Measurements from ENCODE around the gene RAB27A.

Gene RAB27A

GRCh38 chr15:55234104-55234799 lies 55.4 kb downstream of the RAB27A start:
- H3K36me3 ChIP-seq (ENCODE audit: insufficient read depth, low read depth, low read length), result no peaks in the 10 kb centered on the region
- H3K27me3 ChIP-seq (ENCODE audit: insufficient read depth, low read length), result no peaks in the 10 kb centered on the region
- no peak overlapping the region for H3K9ac ChIP-seq (ENCODE audit: low read depth, low read length)
- H3K4me1 ChIP-seq (ENCODE audit: insufficient read depth, low read length), result no peaks in the 10 kb centered on the region
- no peak overlapping the region for H3K4me3 ChIP-seq (ENCODE audit: low read length)
- no peaks in the 10 kb centered on the region for H3K9me3 ChIP-seq (ENCODE audit: insufficient read depth, low read depth, low read length)
- H3K27ac ChIP-seq (ENCODE audit: low read length), result no peak overlapping the region

DNA sequence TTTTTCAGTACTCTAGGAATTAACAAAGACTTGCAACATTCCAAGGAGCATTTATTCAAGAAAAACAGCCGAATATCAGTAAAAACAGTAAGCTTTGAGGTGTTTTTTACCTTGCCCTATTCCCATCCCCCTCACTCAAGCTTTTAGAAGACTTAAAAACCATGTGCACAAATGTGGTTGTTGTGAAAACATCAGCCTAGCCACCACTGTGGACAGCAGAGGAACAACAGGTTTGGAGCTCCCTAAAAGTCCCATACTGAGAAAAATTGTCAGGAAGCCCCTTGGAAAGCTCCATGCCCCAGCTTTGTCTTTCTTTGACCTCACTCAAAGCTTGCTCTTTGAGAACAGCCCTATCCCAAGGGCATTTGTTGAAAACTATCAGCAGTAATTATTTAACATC lies 58.2 kb downstream of the RAB27A start:
- Histone ChIP-seq H3K9ac (ENCODE audit: low read depth, low read length) (no peak overlapping the region), H3K4me1 (ENCODE audit: insufficient read depth, low read length) (no peaks in the 10 kb centered on the region), H3K9me3 (ENCODE audit: insufficient read depth, low read depth, low read length) (no peaks in the 10 kb centered on the region), H3K27me3 (ENCODE audit: insufficient read depth, low read length) (no peaks in the 10 kb centered on the region), H3K27ac (ENCODE audit: low read length) (no peak overlapping the region), H3K4me3 (ENCODE audit: low read length) (no peak overlapping the region), H3K36me3 (ENCODE audit: insufficient read depth, low read depth, low read length) (no peaks in the 10 kb centered on the region)

DNA sequence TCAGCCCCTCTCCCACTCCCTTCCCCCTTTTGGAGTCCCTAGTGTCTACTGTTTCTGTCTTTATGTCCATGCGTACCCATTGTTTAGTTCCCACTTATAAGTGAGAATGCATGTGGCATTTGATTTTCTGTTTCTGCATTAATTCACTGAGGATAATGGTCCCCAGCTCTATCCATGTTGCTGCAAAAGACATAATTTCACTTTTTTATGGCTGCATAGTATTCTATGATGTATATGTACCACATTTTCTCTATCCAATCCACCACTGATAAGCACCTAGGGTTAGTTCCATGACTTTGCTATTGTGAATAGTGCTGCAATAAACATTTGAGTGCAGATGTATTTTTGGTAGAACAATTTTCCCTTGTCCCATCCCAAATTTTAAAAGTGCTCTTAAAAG lies 58.7 kb downstream of the RAB27A start:
- no peak overlapping the region for H3K27ac ChIP-seq (ENCODE audit: low read length)

DNA sequence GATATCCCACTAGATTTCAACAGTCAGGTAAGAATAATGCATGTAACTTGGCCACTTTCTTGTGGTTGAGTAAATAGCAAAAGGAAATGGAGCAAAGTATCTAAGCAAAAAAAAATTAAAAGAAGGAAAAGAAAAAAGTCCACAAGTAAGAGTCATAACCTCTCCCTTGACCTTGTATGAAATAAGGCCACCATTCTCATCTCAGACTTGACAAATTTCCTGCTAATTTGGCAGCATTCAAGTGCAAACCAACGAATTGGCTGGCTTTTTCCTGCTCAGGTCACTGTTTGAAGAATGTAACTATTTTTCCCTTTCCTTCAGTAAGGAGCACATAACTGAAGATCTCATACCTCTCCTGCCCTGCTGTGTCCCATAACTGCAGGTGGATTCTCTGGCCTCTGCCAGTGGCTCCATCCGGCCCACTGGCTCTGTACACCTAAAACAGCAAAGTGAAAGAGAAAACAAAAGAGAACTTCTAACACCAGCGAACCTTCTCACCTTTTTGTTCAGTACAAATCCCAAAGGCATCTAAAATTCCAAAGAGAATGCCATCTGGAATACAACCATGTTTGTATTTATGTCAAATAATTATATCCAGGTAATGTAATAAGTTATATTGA lies 59.5 kb downstream of the RAB27A start:
- no peak overlapping the region for H3K4me3 ChIP-seq (ENCODE audit: low read length)
- H3K4me1 ChIP-seq (ENCODE audit: insufficient read depth, low read length), result no peaks in the 10 kb centered on the region
- no peaks in the 10 kb centered on the region for H3K36me3 ChIP-seq (ENCODE audit: insufficient read depth, low read depth, low read length)
- H3K9ac ChIP-seq (ENCODE audit: low read depth, low read length), result no peak overlapping the region
- no peaks in the 10 kb centered on the region for H3K9me3 ChIP-seq (ENCODE audit: insufficient read depth, low read depth, low read length)
- no peak overlapping the region for H3K27ac ChIP-seq (ENCODE audit: low read length)
- no peaks in the 10 kb centered on the region for H3K27me3 ChIP-seq (ENCODE audit: insufficient read depth, low read length)

More for the DNA sequence above, 58.7 kb downstream of the RAB27A start:
- no peaks in the 10 kb centered on the region for H3K9me3 ChIP-seq (ENCODE audit: insufficient read depth, low read depth, low read length)
- no peak overlapping the region for H3K4me3 ChIP-seq (ENCODE audit: low read length)
- no peaks in the 10 kb centered on the region for H3K36me3 ChIP-seq (ENCODE audit: insufficient read depth, low read depth, low read length)
- no peak overlapping the region for H3K9ac ChIP-seq (ENCODE audit: low read depth, low read length)
- no peaks in the 10 kb centered on the region for H3K27me3 ChIP-seq (ENCODE audit: insufficient read depth, low read length)
- H3K4me1 ChIP-seq (ENCODE audit: insufficient read depth, low read length), result no peaks in the 10 kb centered on the region

DNA sequence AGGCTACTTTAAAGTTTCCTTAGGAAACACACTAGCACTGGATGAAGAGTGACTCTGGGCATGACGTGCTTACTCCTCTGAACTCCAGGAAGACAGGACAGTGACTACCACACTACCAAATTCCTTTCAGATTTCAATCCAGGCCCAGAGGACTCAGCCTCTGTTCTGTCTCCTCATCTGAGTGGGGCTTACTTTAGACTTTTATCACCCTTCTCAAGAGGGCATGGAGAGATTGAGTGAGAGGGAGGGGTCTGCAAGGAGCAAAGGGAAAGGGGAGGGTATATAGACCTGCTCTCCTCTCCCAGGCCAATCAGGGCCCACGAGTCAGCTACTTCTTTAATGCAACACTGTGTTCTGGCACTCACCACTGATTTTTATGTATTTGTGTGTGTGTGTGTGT lies 63.5 kb downstream of the RAB27A start:
- no peak overlapping the region for H3K4me3 ChIP-seq (ENCODE audit: low read length)
- no peaks in the 10 kb centered on the region for H3K9me3 ChIP-seq (ENCODE audit: insufficient read depth, low read depth, low read length)
- no peaks in the 10 kb centered on the region for H3K27me3 ChIP-seq (ENCODE audit: insufficient read depth, low read length)
- H3K27ac ChIP-seq (ENCODE audit: low read length), result no peak overlapping the region
- no peaks in the 10 kb centered on the region for H3K4me1 ChIP-seq (ENCODE audit: insufficient read depth, low read length)
- no peaks in the 10 kb centered on the region for H3K36me3 ChIP-seq (ENCODE audit: insufficient read depth, low read depth, low read length)
- no peak overlapping the region for H3K9ac ChIP-seq (ENCODE audit: low read depth, low read length)

GRCh38 chr15:55224892-55225291 lies 64.7 kb downstream of the RAB27A start:
- H3K9me3 ChIP-seq (ENCODE audit: insufficient read depth, low read depth, low read length), result no peaks in the 10 kb centered on the region
- no peak overlapping the region for H3K4me3 ChIP-seq (ENCODE audit: low read length)
- no peak overlapping the region for H3K27ac ChIP-seq (ENCODE audit: low read length)
- H3K4me1 ChIP-seq (ENCODE audit: insufficient read depth, low read length), result no peaks in the 10 kb centered on the region; the same call in 1 of the 2 replicates
- no peaks in the 10 kb centered on the region for H3K27me3 ChIP-seq (ENCODE audit: insufficient read depth, low read length)
- no peaks in the 10 kb centered on the region for H3K36me3 ChIP-seq (ENCODE audit: insufficient read depth, low read depth, low read length)
- no peak overlapping the region for H3K9ac ChIP-seq (ENCODE audit: low read depth, low read length)

DNA sequence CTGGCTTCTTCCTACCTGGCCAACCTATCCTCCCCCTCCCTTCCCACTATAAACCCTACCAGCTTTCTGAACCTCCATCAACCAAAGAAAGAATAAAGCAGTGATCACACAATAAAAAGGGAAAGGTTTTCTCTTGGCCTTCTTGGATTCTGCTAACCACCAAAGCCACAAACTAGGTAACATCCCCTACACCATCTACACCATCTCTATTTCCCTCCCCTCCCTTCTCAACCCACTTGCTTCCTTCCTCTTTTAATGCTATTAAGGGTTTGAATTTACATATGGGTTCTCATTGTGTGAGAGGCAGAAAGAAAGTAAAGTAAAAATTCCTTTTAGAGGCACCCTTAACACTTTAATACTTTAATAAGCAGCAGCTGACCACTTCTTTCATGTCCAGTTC lies 67.0 kb downstream of the RAB27A start:
- H3K4me1 ChIP-seq (ENCODE audit: insufficient read depth, low read length), result no peaks in the 10 kb centered on the region; the same call in 1 of the 2 replicates
- no peaks in the 10 kb centered on the region for H3K36me3 ChIP-seq (ENCODE audit: insufficient read depth, low read depth, low read length)
- H3K9me3 ChIP-seq (ENCODE audit: insufficient read depth, low read depth, low read length), result no peaks in the 10 kb centered on the region
- H3K9ac ChIP-seq (ENCODE audit: low read depth, low read length), result no peak overlapping the region
- H3K4me3 ChIP-seq (ENCODE audit: low read length), result no peak overlapping the region
- H3K27me3 ChIP-seq (ENCODE audit: insufficient read depth, low read length), result no peaks in the 10 kb centered on the region
- H3K27ac ChIP-seq (ENCODE audit: low read length), result no peak overlapping the region

- Histone ChIP-seq H3K9me3 (ENCODE audit: insufficient read depth, low read depth, low read length) (no peaks in the 10 kb centered on the region), H3K27me3 (ENCODE audit: insufficient read depth, low read length) (no peaks in the 10 kb centered on the region), H3K4me3 (ENCODE audit: low read length) (no peak overlapping the region), H3K27ac (ENCODE audit: low read length) (no peak overlapping the region), H3K36me3 (ENCODE audit: insufficient read depth, low read depth, low read length) (no peaks in the 10 kb centered on the region), H3K9ac (ENCODE audit: low read depth, low read length) (no peak overlapping the region), H3K4me1 (ENCODE audit: insufficient read depth, low read length) (no peaks in the 10 kb centered on the region; the same call in 1 of the 2 replicates)
Observed at GRCh38 chr15:55221090-55222011, 68.3 kb downstream of the RAB27A start.

DNA sequence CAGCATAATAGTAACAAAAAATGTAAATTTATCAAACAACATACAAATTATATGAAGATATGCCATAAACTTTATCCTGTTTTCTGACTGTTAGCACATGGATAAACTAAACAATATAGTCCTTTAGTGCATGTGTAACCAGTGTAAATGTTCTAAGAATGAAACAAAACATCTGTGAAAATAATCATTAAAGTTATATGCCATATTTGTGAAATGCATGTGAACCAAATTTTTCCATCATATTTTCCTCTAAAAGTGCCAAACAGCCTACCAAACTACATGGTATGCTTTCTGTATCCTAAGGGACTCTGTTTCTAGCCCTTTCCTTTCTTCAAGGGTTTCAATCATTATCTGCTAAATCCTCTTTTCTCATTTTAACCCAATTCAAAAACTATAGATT lies 69.0 kb downstream of the RAB27A start:
- H3K9ac ChIP-seq (ENCODE audit: low read depth, low read length), result no peak overlapping the region
- no peak overlapping the region for H3K4me3 ChIP-seq (ENCODE audit: low read length)
- no peak overlapping the region for H3K27ac ChIP-seq (ENCODE audit: low read length)
- H3K9me3 ChIP-seq (ENCODE audit: insufficient read depth, low read depth, low read length), result no peaks in the 10 kb centered on the region
- H3K4me1 ChIP-seq (ENCODE audit: insufficient read depth, low read length), result no peaks in the 10 kb centered on the region; the same call in 1 of the 2 replicates
- H3K36me3 ChIP-seq (ENCODE audit: insufficient read depth, low read depth, low read length), result no peaks in the 10 kb centered on the region
- no peaks in the 10 kb centered on the region for H3K27me3 ChIP-seq (ENCODE audit: insufficient read depth, low read length)

DNA sequence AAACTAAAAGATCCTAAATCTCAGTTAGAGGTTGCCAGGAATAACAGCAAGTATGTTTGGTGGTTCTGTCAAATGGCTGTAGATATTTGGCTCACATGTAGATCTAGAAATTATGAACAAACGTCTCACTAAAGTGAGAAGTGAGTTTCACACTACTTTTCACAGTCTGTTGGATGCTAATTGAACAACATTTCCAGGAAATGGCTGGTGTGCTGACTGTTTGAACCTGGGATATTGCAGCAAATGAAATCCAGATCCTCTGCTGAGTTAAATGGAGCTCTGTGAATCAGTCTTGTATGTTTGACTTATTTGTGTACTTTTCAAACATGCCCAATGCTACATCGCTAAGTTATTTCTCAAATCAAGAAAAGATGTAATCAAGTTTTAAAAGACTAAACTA lies 71.6 kb downstream of the RAB27A start:
- Histone ChIP-seq H3K4me3 (ENCODE audit: low read length) (no peak overlapping the region), H3K27me3 (ENCODE audit: insufficient read depth, low read length) (no peaks in the 10 kb centered on the region), H3K27ac (ENCODE audit: low read length) (no peak overlapping the region), H3K36me3 (ENCODE audit: insufficient read depth, low read depth, low read length) (no peaks in the 10 kb centered on the region), H3K9me3 (ENCODE audit: insufficient read depth, low read depth, low read length) (no peaks in the 10 kb centered on the region), H3K9ac (ENCODE audit: low read depth, low read length) (no peak overlapping the region), H3K4me1 (ENCODE audit: insufficient read depth, low read length) (no peaks in the 10 kb centered on the region; the same call in 1 of the 2 replicates)

DNA sequence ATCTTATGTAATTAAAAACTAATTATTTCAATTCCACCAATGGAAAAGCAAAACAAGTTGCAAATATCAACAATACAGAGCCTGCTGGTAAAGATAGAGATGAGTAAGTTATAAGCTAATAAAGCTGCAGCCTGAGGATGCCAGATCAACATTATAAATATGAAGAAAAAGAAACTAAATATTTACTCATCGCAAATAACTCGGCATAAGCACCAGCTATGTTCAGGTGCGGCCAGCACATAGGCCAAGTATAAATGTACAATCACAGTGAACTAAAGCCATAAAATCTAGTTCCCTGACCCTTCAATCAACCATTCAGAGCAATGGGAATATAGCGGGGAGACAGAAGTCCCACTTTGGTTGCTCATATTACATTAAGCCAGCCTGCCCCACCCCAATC lies 85.1 kb downstream of the RAB27A start:
- Histone ChIP-seq H3K36me3 (ENCODE audit: insufficient read depth, low read depth, low read length) (no peaks in the 10 kb centered on the region), H3K4me3 (ENCODE audit: low read length) (no peak overlapping the region), H3K9me3 (ENCODE audit: insufficient read depth, low read depth, low read length) (no peaks in the 10 kb centered on the region), H3K27me3 (ENCODE audit: insufficient read depth, low read length) (no peaks in the 10 kb centered on the region), H3K9ac (ENCODE audit: low read depth, low read length) (no peak overlapping the region), H3K4me1 (ENCODE audit: insufficient read depth, low read length) (no peaks in the 10 kb centered on the region), H3K27ac (ENCODE audit: low read length) (no peak overlapping the region)

Data from iPS-20b (cell line).